ENCODE data around the gene SNX27.

GRCh38 chr1:151644001-151644400, 32.2 kb downstream of the SNX27 start:
- TF ChIP-seq EP300 (IDR thresholded peaks at IDR 0.05) (no peak), CTCF (IDR thresholded peaks at IDR 0.05) (no peak)
